Measurements from ENCODE around the gene ARGFX. TPM values are rescaled to one million over a fixed set of nuclear protein-coding genes. Genes with fewer than 3 reads are reported as not detected.
"Not testable (repeated sequence)": the region's sequence is repeated elsewhere in the genome, so short reads cannot be mapped to it uniquely, and the experiment has no call there.

Gene ARGFX
- total RNA-seq, 1 donor: not detected

GRCh38 chr3:121598564-121598963 lies 30.8 kb downstream of the ARGFX start:
- DNase-seq (ENCODE audit: low read depth in 2 of 3, low spot score in 2 of 3): no peak

DNA sequence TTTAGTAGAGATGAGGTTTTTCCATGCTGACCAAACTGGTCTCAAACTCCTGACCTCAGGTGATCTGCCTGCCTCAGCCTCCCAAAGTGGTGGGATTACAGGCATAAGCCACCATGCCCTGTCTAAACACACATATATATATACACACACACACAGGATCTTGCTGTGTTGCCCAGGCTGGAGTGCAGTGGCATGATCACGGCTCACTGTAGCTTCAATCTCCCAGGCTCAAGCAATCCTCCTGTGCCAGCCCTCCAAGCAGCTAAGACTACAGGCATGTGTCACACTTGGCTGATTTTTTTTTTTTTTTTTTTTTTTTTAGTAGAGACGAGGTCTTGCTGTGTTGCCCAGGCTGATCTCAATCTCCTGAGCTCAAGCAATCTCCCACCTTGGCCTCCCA lies 32.2 kb downstream of the ARGFX start:
- DNase-seq (ENCODE audit: low read depth in 2 of 3, low spot score in 2 of 3): not testable (repeated sequence)

- DNase-seq (ENCODE audit: low read depth in 2 of 3, low spot score in 2 of 3): no peak
Measured at GRCh38 chr3:121601212-121601812, 33.6 kb downstream of the ARGFX start.

DNA sequence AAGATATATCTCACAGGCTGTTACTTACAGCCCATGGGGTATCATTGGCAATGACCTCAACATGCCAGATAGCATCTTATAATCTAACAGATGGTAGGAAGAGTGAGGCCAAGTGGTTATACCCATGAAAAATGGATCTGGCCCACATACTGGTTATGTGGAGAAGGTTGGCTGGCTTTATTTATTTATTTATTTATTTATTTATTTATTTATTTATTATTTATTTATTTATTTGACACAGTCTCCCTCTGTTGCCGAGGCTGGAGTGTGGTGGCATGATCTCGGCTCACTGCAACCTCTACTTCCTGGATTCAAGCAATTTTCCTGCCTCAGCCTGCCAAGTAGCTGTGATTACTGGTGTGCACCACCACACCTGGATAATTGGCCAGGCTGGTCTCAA lies 37.0 kb downstream of the ARGFX start:
- no peak for DNase-seq (ENCODE audit: low read depth in 2 of 3, low spot score in 2 of 3)

GRCh38 chr3:121606106-121606505 lies 38.4 kb downstream of the ARGFX start:
- no peak for DNase-seq (ENCODE audit: low read depth in 2 of 3, low spot score in 2 of 3)

Other genes starting within 250 kb of the ARGFX start
- 1.1 TPM for gene POLQ, start 22.0 kb upstream of the ARGFX start, total RNA-seq
- gene FBXO40, start 25.4 kb downstream of the ARGFX start, total RNA-seq: not detected
- 63.0 TPM for gene HCLS1, start 93.0 kb downstream of the ARGFX start, total RNA-seq
- gene GOLGB1, start 181.8 kb downstream of the ARGFX start, total RNA-seq: 8.6 TPM